GM18520 (cell line): ENCODE results near the gene P3H3.
"Not testable (repeated sequence)": the region's sequence is repeated elsewhere in the genome, so short reads cannot be mapped to it uniquely, and the experiment has no call there.

ENCODE experiments used
- ATAC-seq: cut with Tn5 transposase; IDR thresholded peaks from one replicate; pipeline ENCODE4 v1.9.1; 2021; ENCODE audit not compliant: unreplicated experiment

P3H3 gene

GRCh38 chr12:6886206-6886999, 58.2 kb downstream of the P3H3 start:
- ATAC-seq: not testable (repeated sequence)

- no peak for ATAC-seq
Measured at GRCh38 chr12:6887460-6887859, 59.3 kb downstream of the P3H3 start.

- ATAC-seq: no peak
Measured at GRCh38 chr12:6888360-6888759, 60.2 kb downstream of the P3H3 start.

- not testable (repeated sequence) for ATAC-seq
Measured at GRCh38 chr12:6888794-6889193, 60.6 kb downstream of the P3H3 start.
